ENCODE measurements around the gene C16orf92. TPM values are rescaled to one million over a fixed set of nuclear protein-coding genes. Genes with fewer than 3 reads are reported as not detected.

C16orf92 gene
- total and polyA plus RNA-seq, 2 of the 13 experiments (the other 11 are each of a cell fraction or from before 2014, with no cell fraction given), result not detected

DNA sequence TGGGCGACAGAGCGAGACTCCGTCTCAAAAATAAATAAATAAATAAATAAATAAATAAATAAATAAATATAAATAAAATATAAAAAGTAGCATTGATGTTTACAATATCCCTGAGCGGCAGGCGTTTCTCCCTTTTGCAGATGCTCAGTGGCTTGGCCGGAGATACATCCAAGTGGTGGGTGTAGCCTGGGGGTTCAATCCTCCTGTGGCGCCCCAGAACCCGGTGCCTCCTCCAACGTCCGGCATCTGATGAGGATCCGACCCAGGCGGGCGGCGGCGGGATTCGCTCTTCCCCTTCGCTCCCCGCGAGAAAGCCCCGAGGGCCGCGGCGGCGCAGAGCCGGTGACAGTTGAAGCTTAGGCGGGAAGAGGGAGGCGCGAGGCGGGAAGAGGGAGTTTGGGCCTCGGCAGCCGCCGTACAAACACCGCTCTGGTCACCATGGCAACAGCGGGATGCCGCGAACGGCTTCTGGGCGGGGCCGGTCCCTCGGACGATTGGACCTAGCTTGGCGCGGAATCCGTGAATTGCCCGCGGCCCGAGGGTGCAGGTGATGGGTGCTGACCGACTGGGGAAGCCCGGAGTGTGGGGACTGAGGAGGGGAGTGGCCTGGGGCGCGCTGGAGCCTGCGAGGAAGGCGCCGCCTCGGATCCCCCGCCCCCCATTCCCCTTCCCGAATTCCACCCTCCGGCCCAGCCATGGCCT is 29.8 kb downstream of the C16orf92 start (continued):
- TF ChIP-seq CBX1 (IDR thresholded peaks at IDR 0.05; ENCODE audit: low read depth), result peak; percentile 80
- TF ChIP-seq ZNF24 (IDR thresholded peaks at IDR 0.05), result no peak; the same call in 1 of the 2 replicates
- TF ChIP-seq, protein P1, sequence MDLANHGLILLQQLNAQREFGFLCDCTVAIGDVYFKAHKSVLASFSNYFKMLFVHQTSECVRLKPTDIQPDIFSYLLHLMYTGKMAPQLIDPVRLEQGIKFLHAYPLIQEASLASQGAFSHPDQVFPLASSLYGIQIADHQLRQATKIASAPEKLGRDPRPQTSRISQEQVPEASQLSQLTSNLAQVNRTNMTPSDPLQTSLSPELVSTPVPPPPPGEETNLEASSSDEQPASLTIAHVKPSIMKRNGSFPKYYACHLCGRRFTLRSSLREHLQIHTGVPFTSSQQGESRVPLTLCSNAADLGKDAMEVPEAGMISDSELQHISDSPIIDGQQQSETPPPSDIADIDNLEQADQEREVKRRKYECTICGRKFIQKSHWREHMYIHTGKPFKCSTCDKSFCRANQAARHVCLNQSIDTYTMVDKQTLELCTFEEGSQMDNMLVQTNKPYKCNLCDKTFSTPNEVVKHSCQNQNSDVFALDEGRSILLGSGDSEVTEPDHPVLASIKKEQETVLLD (CRISPR knock-in tag; IDR thresholded peaks at IDR 0.05; ENCODE audit: low read depth), result peak; percentile 92
- no peak for TF ChIP-seq AGO2 (optimal IDR thresholded peaks at IDR 0.05; ENCODE audit: low read depth, low read length)
- no peak; the same call in none of the 2 replicates for TF ChIP-seq ZNF225 (CRISPR knock-in tag; IDR thresholded peaks at IDR 0.05)
- TF ChIP-seq SRF (IDR thresholded peaks at IDR 0.05; ENCODE audit: low read depth, low read length), result no peak
- no peak for TF ChIP-seq PAF1 (CRISPR knock-in tag; IDR thresholded peaks at IDR 0.05)
- TF ChIP-seq PCBP1 (IDR thresholded peaks at IDR 0.05; ENCODE audit: borderline replicate concordance, low read depth, low read length), result peak; percentile 85; the same call in 1 of the 2 replicates
- peak; percentile 94; the same call in 1 of the 2 replicates for TF ChIP-seq HES4 (CRISPR knock-in tag; IDR thresholded peaks at IDR 0.05; ENCODE audit: borderline replicate concordance)
- TF ChIP-seq, protein P2, sequence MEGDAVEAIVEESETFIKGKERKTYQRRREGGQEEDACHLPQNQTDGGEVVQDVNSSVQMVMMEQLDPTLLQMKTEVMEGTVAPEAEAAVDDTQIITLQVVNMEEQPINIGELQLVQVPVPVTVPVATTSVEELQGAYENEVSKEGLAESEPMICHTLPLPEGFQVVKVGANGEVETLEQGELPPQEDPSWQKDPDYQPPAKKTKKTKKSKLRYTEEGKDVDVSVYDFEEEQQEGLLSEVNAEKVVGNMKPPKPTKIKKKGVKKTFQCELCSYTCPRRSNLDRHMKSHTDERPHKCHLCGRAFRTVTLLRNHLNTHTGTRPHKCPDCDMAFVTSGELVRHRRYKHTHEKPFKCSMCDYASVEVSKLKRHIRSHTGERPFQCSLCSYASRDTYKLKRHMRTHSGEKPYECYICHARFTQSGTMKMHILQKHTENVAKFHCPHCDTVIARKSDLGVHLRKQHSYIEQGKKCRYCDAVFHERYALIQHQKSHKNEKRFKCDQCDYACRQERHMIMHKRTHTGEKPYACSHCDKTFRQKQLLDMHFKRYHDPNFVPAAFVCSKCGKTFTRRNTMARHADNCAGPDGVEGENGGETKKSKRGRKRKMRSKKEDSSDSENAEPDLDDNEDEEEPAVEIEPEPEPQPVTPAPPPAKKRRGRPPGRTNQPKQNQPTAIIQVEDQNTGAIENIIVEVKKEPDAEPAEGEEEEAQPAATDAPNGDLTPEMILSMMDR (CRISPR knock-in tag; IDR thresholded peaks at IDR 0.05), result no peak; the same call in 1 of the 2 replicates
- peak; percentile 33; the same call in 1 of the 2 replicates for TF ChIP-seq SIX1 (CRISPR knock-in tag; IDR thresholded peaks at IDR 0.05; ENCODE audit: borderline replicate concordance)
- TF ChIP-seq, protein P3, sequence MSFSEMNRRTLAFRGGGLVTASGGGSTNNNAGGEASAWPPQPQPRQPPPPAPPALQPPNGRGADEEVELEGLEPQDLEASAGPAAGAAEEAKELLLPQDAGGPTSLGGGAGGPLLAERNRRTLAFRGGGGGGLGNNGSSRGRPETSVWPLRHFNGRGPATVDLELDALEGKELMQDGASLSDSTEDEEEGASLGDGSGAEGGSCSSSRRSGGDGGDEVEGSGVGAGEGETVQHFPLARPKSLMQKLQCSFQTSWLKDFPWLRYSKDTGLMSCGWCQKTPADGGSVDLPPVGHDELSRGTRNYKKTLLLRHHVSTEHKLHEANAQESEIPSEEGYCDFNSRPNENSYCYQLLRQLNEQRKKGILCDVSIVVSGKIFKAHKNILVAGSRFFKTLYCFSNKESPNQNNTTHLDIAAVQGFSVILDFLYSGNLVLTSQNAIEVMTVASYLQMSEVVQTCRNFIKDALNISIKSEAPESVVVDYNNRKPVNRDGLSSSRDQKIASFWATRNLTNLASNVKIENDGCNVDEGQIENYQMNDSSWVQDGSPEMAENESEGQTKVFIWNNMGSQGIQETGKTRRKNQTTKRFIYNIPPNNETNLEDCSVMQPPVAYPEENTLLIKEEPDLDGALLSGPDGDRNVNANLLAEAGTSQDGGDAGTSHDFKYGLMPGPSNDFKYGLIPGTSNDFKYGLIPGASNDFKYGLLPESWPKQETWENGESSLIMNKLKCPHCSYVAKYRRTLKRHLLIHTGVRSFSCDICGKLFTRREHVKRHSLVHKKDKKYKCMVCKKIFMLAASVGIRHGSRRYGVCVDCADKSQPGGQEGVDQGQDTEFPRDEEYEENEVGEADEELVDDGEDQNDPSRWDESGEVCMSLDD (CRISPR knock-in tag; IDR thresholded peaks at IDR 0.05; ENCODE audit: borderline replicate concordance), result no peak
- TF ChIP-seq ZNF678 (CRISPR knock-in tag; IDR thresholded peaks at IDR 0.05), result peak; percentile 50; the same call in 1 of the 2 replicates
- TF ChIP-seq ZNF296 (CRISPR knock-in tag; conservative IDR thresholded peaks at IDR 0.05), result peak; percentile 72
- no peak for TF ChIP-seq ZFP82 (CRISPR knock-in tag; IDR thresholded peaks at IDR 0.05; ENCODE audit: borderline replicate concordance)
- no peak for TF ChIP-seq ATM (IDR thresholded peaks at IDR 0.05; ENCODE audit: borderline replicate concordance)
- peak; percentile 63 for TF ChIP-seq NFYB (CRISPR knock-in tag; IDR thresholded peaks at IDR 0.05)
- TF ChIP-seq, protein P4, sequence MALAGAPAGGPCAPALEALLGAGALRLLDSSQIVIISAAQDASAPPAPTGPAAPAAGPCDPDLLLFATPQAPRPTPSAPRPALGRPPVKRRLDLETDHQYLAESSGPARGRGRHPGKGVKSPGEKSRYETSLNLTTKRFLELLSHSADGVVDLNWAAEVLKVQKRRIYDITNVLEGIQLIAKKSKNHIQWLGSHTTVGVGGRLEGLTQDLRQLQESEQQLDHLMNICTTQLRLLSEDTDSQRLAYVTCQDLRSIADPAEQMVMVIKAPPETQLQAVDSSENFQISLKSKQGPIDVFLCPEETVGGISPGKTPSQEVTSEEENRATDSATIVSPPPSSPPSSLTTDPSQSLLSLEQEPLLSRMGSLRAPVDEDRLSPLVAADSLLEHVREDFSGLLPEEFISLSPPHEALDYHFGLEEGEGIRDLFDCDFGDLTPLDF (CRISPR knock-in tag; IDR thresholded peaks at IDR 0.05), result peak; percentile 100
- TF ChIP-seq ZNF337 (CRISPR knock-in tag; IDR thresholded peaks at IDR 0.05; ENCODE audit: borderline replicate concordance, low read depth), result peak; percentile 96; the same call in 1 of the 2 replicates
- TF ChIP-seq ZNF709 (CRISPR knock-in tag; IDR thresholded peaks at IDR 0.05), result peak; percentile 78
- peak; percentile 60 to 63; a peak in 1 of 4 replicates for TF ChIP-seq EP300 (IDR thresholded peaks at IDR 0.05; ENCODE audit: low read depth in 2 of 2, low read length in 2 of 2)
- peak; percentile 76 for TF ChIP-seq EP300 (CRISPR knock-in tag; IDR thresholded peaks at IDR 0.05; ENCODE audit: borderline replicate concordance)
- no peak for TF ChIP-seq EHMT2 (IDR thresholded peaks at IDR 0.05; ENCODE audit: borderline replicate concordance, low read depth, low read length)
